GM12878 (cell line): ENCODE results near the gene CA11. TPM values are rescaled to one million over a fixed set of nuclear protein-coding genes. Genes with fewer than 3 reads are reported as not detected.

Source experiments
- BACH1 ChIP-seq: fragments of 450-650 bp; IDR thresholded peaks from 2 replicates; pipeline ENCODE4 v1.6.1; 2017; ENCODE audit warnings: mild to moderate bottlenecking, borderline replicate concordance
- CBFB ChIP-seq: IDR thresholded peaks from 2 replicates; pipeline ENCODE4 v1.6.1; 2016; ENCODE audit warnings: antibody characterized with exemption, low read depth
- CBX5 ChIP-seq: sonication (generic); IDR thresholded peaks from 2 replicates; pipeline ENCODE4 v1.6.1; 2016; ENCODE audit warnings: low read depth, moderate library complexity, mild to moderate bottlenecking, inconsistent platforms
- CEBPB ChIP-seq, 2 experiments: fragments of 150-350 bp in 1 of 2; IDR thresholded peaks; 2 replicates each; pipeline ENCODE4 v1.6.1; 2012 to 2014; ENCODE audit warnings: low read depth in 2 of 2, low read length in 2 of 2, borderline replicate concordance in 1 of 2, inconsistent platforms in 1 of 2
- CUX1 ChIP-seq: IDR thresholded peaks from 2 replicates; pipeline ENCODE4 v1.6.1; 2012; ENCODE audit warnings: improper control_type of control experiment, low read depth, low read length; ENCODE audit not compliant: insufficient replicate concordance
- EP300 ChIP-seq, 2 experiments: fragments of 150-350 bp in 1 of 2; IDR thresholded peaks; 2 replicates each; pipeline ENCODE4 v1.6.1; 2011 to 2012; ENCODE audit warnings: low read depth in 2 of 2, low read length in 2 of 2, borderline replicate concordance in 1 of 2, improper control_type of control experiment in 1 of 2, inconsistent platforms in 1 of 2; ENCODE audit not compliant: control insufficient read depth in 1 of 2
- GATAD2B ChIP-seq: fragments of 450-650 bp; conservative IDR thresholded peaks from 2 replicates; pipeline ENCODE4 v1.6.1; 2017; ENCODE audit warnings: low read depth, mild to moderate bottlenecking, moderate library complexity
- JUND ChIP-seq: IDR thresholded peaks from 2 replicates; pipeline ENCODE4 v1.6.1; 2012; ENCODE audit warnings: low read depth, mild to moderate bottlenecking, low read length, improper control_type of control experiment, moderate library complexity
- KLF5 ChIP-seq: fragments of 450-650 bp; IDR thresholded peaks from 2 replicates; pipeline ENCODE4 v1.6.1; 2014; ENCODE audit warnings: mild to moderate bottlenecking; ENCODE audit not compliant: partially characterized antibody
- MEF2A ChIP-seq: IDR thresholded peaks from 2 replicates; pipeline ENCODE4 v1.6.1; 2011; ENCODE audit warnings: low read depth, mild to moderate bottlenecking, low read length, moderate library complexity; ENCODE audit not compliant: insufficient read depth
- PAX8 ChIP-seq: fragments of 450-650 bp; IDR thresholded peaks from 2 replicates; pipeline ENCODE4 v1.6.1; 2017; ENCODE audit warnings: mild to moderate bottlenecking, moderate library complexity
- RAD21 ChIP-seq: IDR thresholded peaks from 2 replicates; pipeline ENCODE4 v1.6.1; 2011; ENCODE audit warnings: mild to moderate bottlenecking, low read depth, low read length, moderate library complexity; ENCODE audit not compliant: insufficient read depth
- ZBTB33 ChIP-seq: fragments of 450-650 bp; IDR thresholded peaks from 2 replicates; pipeline ENCODE4 v1.6.1; 2017; ENCODE audit warnings: mild to moderate bottlenecking
- ZNF384 ChIP-seq: IDR thresholded peaks from 2 replicates; pipeline ENCODE4 v1.6.1; 2012; ENCODE audit warnings: low read depth, mild to moderate bottlenecking, low read length, improper control_type of control experiment, borderline replicate concordance
- ZNF622 ChIP-seq: fragments of 450-650 bp; IDR thresholded peaks from 2 replicates; pipeline ENCODE4 v1.6.1; 2017; ENCODE audit warnings: mild to moderate bottlenecking, inconsistent platforms
- polyA plus RNA-seq, 11 experiments: library from polyadenylated mRNA; depleted of rRNA in 4 of 11; unstranded in 6 of 11; stranded (reverse) in 5 of 11; fragments of >200 nt; fragmentation: Nextera tagmentation in 4 of 11; fragmentation: Illumina TruSeq in 1 of 11; extraction: Ambion mirVana in 4 of 11; extraction: Trizol in 1 of 11; gene quantifications; 1 replicate in 1 of 11; 2 replicates in 10 of 11; pipeline versions ENCODE4 v1.2.1 to v1.2.3, GENCODE V29; 2011 to 2016; ENCODE audit warnings: inconsistent platforms in 2 of 11, missing spikeins in 2 of 11, low read depth in 1 of 11
- total RNA-seq, 4 experiments: library from RNA; depleted of rRNA in 3 of 4; stranded (reverse); fragments of >200 nt in 3 of 4; fragmentation: Illumina TruSeq in 1 of 4; extraction: Trizol in 1 of 4; gene quantifications; 2 replicates each; pipeline versions ENCODE4 v1.2.1 to v1.2.3, GENCODE V29; 2013 to 2021
- TF ChIP-seq, protein P1 (sequence below): fragments of 150-350 bp; IDR thresholded peaks from 2 replicates; pipeline ENCODE4 v1.6.1; 2016; ENCODE audit warnings: low read depth, low read length

The CA11 gene
- total and polyA plus RNA-seq, 10 of the 15 experiments (the other 5 are each of a cell fraction or from before 2014, with no cell fraction given), result 1.7 to 7.5 (median 2.4) TPM

DNA sequence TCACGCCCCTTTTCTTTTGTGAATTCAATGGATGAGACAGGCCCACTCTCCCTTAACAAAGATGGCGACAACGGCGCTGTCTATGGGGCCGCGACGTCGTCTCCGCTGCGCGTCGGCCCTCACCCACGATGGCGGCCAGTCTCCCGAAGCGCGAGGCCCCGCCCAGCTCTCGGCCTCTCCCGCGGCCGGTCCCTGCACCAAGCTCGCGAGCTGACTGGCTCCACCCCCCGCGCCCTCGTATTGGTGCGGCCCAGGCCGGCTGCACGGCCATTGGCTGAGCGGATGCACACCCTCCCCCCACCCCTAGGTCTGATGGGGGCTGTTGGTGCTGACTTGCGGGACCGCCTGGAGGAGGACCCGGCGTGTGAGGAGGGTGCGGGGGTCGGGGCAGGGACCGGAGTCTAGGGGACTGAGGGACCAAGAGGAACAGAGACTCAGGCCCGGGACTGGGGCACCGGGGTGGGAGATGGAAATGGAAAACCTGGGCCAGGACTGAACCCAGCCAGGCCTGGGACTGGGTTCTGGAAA, 21.9 kb downstream of the CA11 start (continued):
- TF ChIP-seq, protein P1, sequence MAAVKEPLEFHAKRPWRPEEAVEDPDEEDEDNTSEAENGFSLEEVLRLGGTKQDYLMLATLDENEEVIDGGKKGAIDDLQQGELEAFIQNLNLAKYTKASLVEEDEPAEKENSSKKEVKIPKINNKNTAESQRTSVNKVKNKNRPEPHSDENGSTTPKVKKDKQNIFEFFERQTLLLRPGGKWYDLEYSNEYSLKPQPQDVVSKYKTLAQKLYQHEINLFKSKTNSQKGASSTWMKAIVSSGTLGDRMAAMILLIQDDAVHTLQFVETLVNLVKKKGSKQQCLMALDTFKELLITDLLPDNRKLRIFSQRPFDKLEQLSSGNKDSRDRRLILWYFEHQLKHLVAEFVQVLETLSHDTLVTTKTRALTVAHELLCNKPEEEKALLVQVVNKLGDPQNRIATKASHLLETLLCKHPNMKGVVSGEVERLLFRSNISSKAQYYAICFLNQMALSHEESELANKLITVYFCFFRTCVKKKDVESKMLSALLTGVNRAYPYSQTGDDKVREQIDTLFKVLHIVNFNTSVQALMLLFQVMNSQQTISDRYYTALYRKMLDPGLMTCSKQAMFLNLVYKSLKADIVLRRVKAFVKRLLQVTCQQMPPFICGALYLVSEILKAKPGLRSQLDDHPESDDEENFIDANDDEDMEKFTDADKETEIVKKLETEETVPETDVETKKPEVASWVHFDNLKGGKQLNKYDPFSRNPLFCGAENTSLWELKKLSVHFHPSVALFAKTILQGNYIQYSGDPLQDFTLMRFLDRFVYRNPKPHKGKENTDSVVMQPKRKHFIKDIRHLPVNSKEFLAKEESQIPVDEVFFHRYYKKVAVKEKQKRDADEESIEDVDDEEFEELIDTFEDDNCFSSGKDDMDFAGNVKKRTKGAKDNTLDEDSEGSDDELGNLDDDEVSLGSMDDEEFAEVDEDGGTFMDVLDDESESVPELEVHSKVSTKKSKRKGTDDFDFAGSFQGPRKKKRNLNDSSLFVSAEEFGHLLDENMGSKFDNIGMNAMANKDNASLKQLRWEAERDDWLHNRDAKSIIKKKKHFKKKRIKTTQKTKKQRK, result no peak
- TF ChIP-seq CBX5 (no peak), EP300 (IDR thresholded peaks at IDR 0.05; ENCODE audit: borderline replicate concordance in 1 of 2, control insufficient read depth in 1 of 2, low read depth in 2 of 2, low read length in 2 of 2) (no peak), GATAD2B (no peak), CBFB (no peak), MEF2A (no peak), ZBTB33 (no peak), CUX1 (no peak), BACH1 (no peak), ZNF384 (no peak), CEBPB (IDR thresholded peaks at IDR 0.05; ENCODE audit: borderline replicate concordance in 1 of 2, low read depth in 2 of 2, low read length in 2 of 2) (no peak), ZNF622 (no peak), KLF5 (no peak), JUND (no peak), RAD21 (no peak), PAX8 (no peak)
